NCI-H2196 (cell line): ENCODE results near the gene TFPI.
"Not testable (repeated sequence)": the region's sequence is repeated elsewhere in the genome, so short reads cannot be mapped to it uniquely, and the experiment has no call there.

Experiments used
- DNase-seq: peaks from one replicate; lab custom pipeline; 2025; ENCODE audit not compliant: unreplicated experiment; lab: John Stamatoyannopoulos, UW

TFPI gene

GRCh38 chr2:187554011-187554703, at the start of gene TFPI:
TSS of gene TFPI (minus strand) at chr2:187554435. CDS start at chr2:187503768, 50,667 bp downstream.
- DNase-seq = no peak

GRCh38 chr2:187594801-187595200, 40.6 kb upstream of the TFPI start:
- no peak for DNase-seq

- DNase-seq = no peak
Measured at GRCh38 chr2:187593697-187594096, 39.5 kb upstream of the TFPI start.

GRCh38 chr2:187593098-187593497, 38.9 kb upstream of the TFPI start:
- DNase-seq = no peak

GRCh38 chr2:187590175-187590574, 35.9 kb upstream of the TFPI start:
- no peak for DNase-seq

- DNase-seq = no peak
Measured at GRCh38 chr2:187586011-187586641, 31.9 kb upstream of the TFPI start.

- DNase-seq = peak; percentile 31
Measured at GRCh38 chr2:187581125-187581896, 27.1 kb upstream of the TFPI start.

- peak; percentile 33 for DNase-seq
Measured at GRCh38 chr2:187580462-187581124, 26.4 kb upstream of the TFPI start.

GRCh38 chr2:187577310-187577709, 23.1 kb upstream of the TFPI start:
- DNase-seq = no peak

- DNase-seq = no peak
Measured at GRCh38 chr2:187576906-187577305, 22.7 kb upstream of the TFPI start.

GRCh38 chr2:187575751-187576067, 21.5 kb upstream of the TFPI start:
- DNase-seq = no peak

GRCh38 chr2:187574969-187575750, 20.9 kb upstream of the TFPI start:
- DNase-seq = no peak

- no peak for DNase-seq
Measured at GRCh38 chr2:187573722-187574121, 19.5 kb upstream of the TFPI start.

- not testable (repeated sequence) for DNase-seq
Measured at GRCh38 chr2:187571996-187572395, 17.8 kb upstream of the TFPI start.

GRCh38 chr2:187569571-187569970, 15.3 kb upstream of the TFPI start:
- DNase-seq = no peak

GRCh38 chr2:187569042-187569441, 14.8 kb upstream of the TFPI start:
- no peak for DNase-seq

GRCh38 chr2:187567126-187567525, 12.9 kb upstream of the TFPI start:
- no peak for DNase-seq

- no peak for DNase-seq
Measured at GRCh38 chr2:187566712-187567111, 12.5 kb upstream of the TFPI start.

- DNase-seq = no peak
Measured at GRCh38 chr2:187566266-187566665, 12.0 kb upstream of the TFPI start.

- not testable (repeated sequence) for DNase-seq
Measured at GRCh38 chr2:187565618-187566017, 11.4 kb upstream of the TFPI start.

- not testable (repeated sequence) for DNase-seq
Measured at GRCh38 chr2:187556493-187556892, 2.3 kb upstream of the TFPI start.
